ENCODE measurements around the gene DSCAM.

The DSCAM gene

DNA sequence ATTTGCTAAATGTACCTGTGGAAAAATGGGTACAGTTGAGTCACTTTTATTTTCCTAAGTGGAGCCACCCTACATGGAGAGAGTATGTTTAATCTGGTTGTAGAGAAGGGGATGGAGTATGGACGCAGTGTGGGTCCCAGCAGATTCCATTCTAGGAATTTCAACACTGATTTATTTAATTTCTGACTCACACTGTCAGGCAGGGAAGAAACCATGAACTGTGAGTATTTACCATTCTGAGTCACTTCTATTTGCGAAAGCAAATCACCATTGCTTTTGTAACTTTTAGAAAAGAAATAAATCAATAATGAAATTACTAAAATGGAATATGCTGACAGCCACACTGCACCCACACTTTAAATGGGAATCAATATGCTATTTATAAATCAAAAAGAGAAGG is 339.0 kb downstream of the DSCAM start:
- H3K4me3 ChIP-seq (ENCODE audit: low read length), result no peak overlapping the region
- peak; percentile 15 for DNase-seq (ENCODE audit: low read depth)
- no peak for TF ChIP-seq CTCF (conservative IDR thresholded peaks at IDR 0.05; ENCODE audit: low read length)

DNA sequence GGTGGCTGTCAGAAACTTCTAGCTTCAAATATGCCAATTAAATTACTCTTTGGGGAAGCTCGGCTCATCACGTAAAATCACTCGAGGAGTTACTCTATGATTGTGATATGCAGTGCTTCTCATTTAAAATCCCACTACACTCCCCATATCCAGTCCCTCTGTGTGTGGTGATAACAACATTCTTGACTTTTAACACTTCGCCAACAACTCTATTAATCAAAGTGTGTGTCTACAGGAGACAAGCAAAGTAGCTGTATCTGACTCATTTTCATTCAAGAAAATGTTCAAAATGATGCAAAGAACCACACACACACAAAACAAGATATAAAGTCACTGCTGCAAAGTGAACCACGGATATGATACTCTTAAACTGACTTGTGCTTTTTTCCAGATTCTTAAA is 341.3 kb downstream of the DSCAM start:
- TF ChIP-seq CTCF (conservative IDR thresholded peaks at IDR 0.05; ENCODE audit: low read length), result no peak
- DNase-seq (ENCODE audit: low read depth), result no peak
- H3K4me3 ChIP-seq (ENCODE audit: low read length), result no peak overlapping the region

DNA sequence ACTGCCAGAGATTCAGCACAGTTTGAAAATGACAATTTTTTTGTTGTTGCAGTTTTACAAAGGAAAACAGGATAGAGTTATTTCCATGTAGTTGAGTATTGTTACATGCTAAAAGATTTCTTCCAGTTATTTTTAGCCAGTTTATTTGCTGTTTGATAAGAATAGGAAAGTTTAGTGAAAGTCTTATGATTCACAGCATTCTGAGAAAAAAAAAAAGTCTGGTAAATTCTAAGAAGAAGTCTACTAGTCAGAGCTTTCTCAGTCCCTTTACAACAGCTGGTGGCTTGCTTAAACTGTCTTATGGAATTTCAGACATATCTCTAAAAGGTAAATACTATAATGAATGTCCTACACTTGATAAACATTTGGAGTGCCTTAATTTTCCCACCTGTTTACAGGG is 341.7 kb downstream of the DSCAM start:
- H3K4me3 ChIP-seq (ENCODE audit: low read length), result no peak overlapping the region
- DNase-seq (ENCODE audit: low read depth), result no peak
- no peak for TF ChIP-seq CTCF (conservative IDR thresholded peaks at IDR 0.05; ENCODE audit: low read length)

DNA sequence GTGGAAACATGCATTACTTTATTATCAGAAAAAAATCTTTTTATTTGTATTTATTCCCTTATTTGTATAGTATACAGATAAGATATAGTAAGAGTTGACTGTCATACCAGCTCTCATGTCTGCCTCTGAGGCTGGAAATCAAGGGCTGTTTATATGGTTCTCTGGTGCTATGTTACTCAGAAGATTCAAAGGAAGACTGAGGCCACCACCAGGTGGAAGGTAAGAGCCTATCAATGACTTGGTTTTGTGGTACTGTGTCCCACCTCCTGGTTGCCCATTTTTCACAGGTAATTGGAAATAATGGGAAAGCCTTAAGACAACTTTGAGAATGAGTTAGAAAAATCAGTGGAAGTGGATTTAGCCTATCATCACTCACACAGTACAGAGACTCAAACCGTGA is 342.1 kb downstream of the DSCAM start:
- DNase-seq (ENCODE audit: low read depth), result no peak
- no peak overlapping the region for H3K4me3 ChIP-seq (ENCODE audit: low read length)
- no peak for TF ChIP-seq CTCF (conservative IDR thresholded peaks at IDR 0.05; ENCODE audit: low read length)

DNA sequence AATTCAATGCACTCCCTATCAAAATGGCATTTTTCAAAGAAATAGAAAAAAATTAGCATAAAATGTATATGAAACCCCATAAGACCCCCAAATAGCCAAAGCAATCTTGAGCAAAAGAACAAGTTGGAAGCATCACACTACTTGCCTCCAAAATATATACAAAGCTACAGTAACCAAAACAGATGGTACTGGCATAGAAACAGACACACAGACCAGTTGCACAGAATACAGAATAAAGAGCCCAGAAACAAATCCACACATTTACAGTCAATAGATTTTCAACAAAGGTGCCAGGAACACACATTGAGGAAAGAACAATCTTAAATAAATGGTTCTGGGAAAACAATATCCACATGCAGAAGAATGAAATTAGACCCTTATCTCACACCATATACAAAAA is 350.8 kb downstream of the DSCAM start:
- no peak for DNase-seq (ENCODE audit: low read depth)
- TF ChIP-seq CTCF (conservative IDR thresholded peaks at IDR 0.05; ENCODE audit: low read length), result no peak
- H3K4me3 ChIP-seq (ENCODE audit: low read length), result no peak overlapping the region

GRCh38 chr21:40490408-40490807 is 356.6 kb downstream of the DSCAM start:
- DNase-seq (ENCODE audit: low read depth), result no peak
- no peak for TF ChIP-seq CTCF (conservative IDR thresholded peaks at IDR 0.05; ENCODE audit: low read length)
- H3K4me3 ChIP-seq (ENCODE audit: low read length), result no peak overlapping the region

- DNase-seq (ENCODE audit: low read depth), result no peak
- no peak for TF ChIP-seq CTCF (conservative IDR thresholded peaks at IDR 0.05; ENCODE audit: low read length)
These were observed 358.0 kb downstream of the DSCAM start for GRCh38 chr21:40489001-40489400.

More at GRCh38 chr21:40489001-40489400, 358.0 kb downstream of the DSCAM start:
- no peak overlapping the region for H3K4me3 ChIP-seq (ENCODE audit: low read length)

Measured in AG10803 (cell line).